CD4-positive, alpha-beta T cell treated with Interleukin-10 for 1 hour (primary cell): Measurements from ENCODE around the gene LAIR2.

Source experiments
- DNase-seq: peaks from one replicate; pipeline ENCODE4 v3.0.0-alpha.2; 2020

LAIR2 gene

DNA sequence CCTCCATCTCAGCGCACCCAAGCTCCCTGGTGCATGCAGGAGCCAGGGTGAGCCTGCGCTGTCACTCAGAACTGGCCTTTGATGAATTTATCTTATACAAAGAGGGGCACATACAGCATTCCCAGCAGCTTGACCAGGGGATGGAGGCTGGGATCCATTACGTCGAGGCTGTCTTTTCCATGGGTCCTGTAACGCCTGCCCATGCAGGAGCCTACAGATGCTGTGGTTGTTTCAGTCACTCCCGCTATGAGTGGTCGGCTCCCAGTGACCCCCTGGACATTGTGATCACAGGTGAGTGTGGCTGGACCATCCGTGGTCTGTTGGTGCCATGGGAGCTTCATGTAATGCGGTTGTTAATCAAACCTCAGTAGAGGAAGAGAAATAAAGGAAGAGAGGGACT lies 33.0 kb downstream of the LAIR2 start:
- DNase-seq: no peak

DNA sequence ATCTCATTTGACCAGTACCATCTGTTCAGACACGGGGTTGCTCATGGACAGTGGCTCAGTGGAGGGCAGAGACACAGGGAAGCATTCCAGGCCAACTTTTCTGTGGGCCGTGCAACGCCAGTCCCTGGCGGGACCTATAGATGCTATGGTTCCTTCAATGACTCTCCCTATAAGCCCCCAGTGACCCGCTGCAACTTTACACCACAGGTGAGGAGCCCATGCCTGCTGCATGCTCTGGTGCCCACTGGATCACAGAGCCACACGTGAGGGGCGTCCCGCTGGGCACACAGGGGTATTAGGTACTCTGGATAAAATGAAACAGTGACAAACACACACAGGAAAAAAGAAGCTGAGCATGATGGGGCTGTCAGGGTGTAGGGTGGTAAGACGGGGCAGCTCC lies 34.3 kb downstream of the LAIR2 start:
- DNase-seq: no peak

DNA sequence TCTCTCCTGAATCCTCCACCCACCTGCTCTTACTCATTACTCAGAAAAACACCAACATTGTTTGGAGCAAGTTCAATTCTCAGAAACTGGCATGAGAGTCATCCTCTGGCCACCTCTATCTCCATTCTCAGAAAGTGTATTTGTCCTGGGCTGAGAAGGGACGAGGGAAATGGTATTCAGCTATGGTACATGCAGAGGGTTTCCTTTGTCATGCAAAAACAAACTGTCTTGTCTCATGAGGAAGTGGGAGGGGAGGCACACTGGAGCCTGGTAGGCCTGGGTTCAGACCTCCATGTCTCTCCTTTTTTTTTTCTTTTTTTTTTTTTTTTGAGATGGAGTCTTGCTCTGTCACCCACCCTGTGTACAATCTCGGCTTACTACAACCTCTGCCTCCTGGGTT lies 39.1 kb downstream of the LAIR2 start:
- no peak for DNase-seq

DNA sequence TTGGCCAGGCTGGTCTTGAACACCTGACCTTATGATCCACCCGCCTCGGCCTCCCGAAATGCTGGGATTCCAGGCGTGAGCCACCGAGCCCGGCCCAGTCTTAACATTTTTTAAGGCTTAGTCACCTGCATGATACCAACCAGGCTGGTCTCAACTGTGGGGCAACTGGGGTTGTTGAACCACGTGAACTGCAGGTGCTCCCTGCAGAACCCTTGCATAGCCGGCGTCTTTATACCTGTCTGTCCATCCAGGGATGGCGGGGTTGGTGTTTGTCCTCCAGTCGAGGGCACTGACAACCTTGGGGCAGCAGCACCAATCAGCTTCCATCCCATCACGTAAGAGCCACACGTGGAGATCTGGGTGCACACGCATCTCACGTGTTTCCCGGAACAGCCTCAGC lies 46.2 kb downstream of the LAIR2 start:
- no peak for DNase-seq

DNA sequence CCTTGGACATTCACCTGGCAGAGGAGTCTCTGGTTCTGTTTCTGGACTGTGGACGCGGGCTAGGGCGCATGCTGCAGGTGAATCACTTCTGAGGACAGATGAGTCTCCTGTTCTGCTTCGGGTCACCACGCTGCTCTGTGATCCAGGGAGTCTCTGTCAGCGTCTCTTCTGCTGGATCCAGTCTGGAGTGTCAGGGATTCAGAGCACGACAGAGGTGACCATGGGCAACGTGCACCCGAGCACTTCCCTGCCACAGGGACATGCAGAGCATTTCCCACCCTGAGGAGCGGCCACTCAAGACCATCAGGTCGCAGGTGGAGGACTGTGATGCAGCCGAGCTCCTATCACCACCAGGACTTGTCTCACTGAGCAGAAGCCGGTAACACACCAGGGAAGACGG lies 46.6 kb downstream of the LAIR2 start:
- DNase-seq: no peak

DNA sequence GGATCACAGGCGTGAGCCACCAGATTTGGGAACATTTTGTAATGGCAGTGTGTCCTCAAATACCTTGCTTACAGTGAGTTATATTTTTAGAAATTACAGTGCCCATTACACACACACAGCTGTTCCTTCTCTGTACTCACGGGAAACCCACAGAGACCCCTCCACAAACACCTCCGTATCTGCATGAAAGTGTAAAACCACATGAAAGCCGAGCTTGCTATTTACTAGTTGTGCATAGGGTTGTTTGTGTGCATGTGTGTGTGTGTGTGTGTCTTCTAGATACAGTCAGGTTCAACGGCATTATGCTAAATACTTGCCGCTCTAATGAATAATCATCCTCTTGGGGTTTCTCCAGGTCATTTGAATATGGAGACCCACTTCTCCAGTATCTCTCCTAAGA lies 48.7 kb downstream of the LAIR2 start:
- peak; percentile 66 for DNase-seq

DNA sequence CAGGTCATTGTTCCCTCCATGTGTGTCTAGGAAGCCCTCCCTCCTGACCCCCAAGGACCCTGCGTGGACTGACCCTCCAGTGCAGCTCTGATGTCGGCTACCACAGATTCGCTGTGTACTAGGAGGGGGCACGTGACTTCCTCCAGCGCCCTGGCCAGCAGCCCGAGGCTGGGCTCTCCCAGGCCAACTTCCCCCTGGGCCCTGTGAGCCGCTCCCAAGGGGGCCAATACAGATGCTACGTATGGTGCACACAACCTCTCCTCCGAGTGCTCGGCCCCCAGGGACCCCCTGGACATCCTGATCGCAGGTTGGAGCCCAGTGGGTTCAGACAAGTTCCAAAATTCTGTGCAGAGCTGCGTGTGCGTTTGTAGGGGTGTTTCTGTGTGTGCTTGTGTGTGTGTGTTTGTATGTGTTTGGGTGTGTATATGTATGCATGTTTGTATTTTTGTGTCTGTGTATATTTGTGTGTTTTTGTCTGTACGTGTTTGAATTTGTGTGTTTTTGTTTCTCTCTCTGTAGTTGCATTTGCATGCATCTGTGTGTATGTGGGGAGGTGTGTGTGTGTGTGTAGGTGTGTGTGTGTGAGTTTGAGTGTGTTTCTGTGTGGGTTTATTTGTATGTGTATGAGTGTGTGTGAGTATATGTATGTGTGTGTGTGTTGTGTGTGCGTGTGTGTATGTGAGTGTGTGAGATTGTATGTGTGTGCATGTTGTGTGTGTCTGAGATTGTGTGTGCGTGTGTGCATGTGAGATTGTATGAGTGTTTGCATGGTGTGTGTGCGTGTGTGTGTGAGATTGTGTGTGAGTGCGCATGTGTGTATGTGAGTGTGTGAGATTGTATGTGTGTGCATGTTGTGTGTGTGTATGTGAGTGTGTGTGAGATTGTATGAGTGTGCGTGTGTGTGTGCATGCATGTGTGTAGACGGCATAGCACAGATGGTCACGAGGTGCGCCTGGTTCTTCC lies 49.6 kb downstream of the LAIR2 start:
- DNase-seq: no peak

DNA sequence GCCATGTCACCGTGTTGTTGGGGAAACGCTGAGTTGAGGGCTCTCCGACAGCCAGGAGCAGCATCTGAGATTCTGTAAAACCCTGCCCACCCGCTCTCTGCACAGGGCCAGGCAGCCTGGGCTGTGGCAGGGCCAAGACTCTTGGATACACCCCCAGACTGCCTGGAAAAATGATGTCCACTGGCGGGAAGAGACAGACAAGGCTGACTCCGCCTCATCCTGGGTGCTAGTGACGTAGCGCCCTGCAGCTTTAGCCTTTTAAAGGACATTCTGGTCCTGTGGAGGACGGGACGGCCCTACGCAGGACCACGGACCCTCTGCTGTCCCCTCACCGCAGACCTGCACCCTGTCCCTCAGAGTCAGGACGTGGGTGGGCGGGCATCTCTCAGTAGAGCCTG lies 50.3 kb downstream of the LAIR2 start:
- no peak for DNase-seq

DNA sequence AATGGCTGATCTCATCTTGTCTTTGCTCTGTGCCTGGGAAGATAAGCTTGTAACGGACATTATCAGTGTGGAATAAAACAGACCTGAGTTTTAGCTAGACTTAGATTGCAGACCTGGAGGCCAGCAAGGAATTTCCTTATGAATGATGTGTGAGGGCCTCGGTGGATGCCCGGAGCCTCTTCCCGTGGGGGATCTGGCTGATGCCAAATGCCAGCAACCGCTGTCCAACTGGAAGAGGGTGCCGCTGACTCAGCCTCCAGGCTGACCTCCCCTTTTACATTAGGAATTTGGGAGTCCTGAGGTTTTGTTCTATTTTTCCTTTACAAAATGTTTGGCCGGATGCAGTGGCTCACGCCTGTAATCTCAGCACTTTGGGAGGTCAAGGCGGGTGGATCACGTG lies 51.4 kb downstream of the LAIR2 start:
- no peak for DNase-seq

DNA sequence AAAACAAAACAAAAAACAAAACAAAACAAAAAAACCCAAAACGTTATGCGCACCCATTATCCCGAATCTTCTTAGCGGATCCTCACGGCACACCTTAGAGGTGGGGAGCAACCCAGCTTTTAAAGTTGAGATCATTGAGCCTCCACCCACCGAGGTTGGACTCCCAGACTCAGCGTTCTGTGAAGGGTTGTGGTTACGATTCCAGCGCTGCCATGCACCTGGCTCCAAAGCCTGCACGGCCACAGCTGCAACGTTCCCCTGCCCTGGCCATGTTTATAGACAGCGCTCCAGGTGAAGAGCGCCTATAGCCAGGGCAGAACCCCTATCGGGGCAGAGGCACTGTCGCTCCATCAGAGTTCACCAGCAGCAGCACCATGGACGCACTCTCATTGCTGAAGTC lies 52.3 kb downstream of the LAIR2 start:
- no peak for DNase-seq

DNA sequence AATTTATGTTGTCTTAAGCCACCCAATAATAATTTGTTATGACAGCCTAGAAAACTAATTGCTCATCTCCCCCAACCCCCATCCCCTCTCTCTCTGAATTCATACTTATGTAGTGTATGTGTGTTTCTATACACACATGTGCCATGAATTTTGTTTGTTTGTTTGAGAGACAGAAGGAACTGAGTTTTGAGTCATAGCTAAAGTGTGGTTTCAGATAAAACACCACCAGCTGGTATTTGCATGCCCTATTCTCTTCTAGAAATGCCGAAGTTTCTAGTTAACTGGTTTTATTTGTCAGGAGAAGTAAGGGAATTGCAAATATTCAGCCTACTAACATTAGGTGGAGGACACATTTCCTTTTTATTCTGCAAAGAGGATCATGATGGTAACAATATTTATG lies 53.6 kb downstream of the LAIR2 start:
- no peak for DNase-seq

DNA sequence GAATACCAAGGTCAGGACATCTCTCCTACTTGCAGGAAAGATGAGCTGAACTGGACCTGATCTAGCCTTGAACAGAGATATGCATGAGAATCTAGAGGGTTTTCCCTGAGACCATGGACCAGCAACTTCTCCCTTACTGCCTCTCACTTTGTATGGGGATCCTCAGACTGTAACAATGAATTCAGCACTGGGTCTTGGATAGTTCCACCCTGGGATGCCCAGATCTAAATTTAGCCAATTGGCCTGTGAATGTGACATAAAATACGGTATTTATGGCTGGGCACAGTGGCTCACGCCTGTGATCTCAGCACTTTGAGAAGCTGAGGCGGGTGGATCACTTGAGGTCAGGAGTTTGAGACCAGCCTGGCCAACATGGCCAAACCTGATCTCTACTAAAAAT lies 55.7 kb downstream of the LAIR2 start:
- DNase-seq: no peak
